ENCODE results near the gene HS2ST1.

The HS2ST1 gene

GRCh38 chr1:87053446-87053845, 139.0 kb downstream of the HS2ST1 start:
- H3K4me1 ChIP-seq (ENCODE audit: insufficient read depth, low read length, poor library complexity, severe bottlenecking), result peaks cover 21% of the 10 kb centered on the region
- H3K4me3 ChIP-seq (ENCODE audit: low read length, poor library complexity, severe bottlenecking), result no peak overlapping the region
- H3K79me2 ChIP-seq (ENCODE audit: insufficient read depth, low read length), result peaks cover 8% of the 10 kb centered on the region; the same call in 1 of the 2 replicates
- no peak for TF ChIP-seq CTCF (conservative IDR thresholded peaks at IDR 0.05; ENCODE audit: low read length)
- no peak for TF ChIP-seq EZH2phosphoT487 (IDR thresholded peaks at IDR 0.05; ENCODE audit: borderline replicate concordance)
- H3K9ac ChIP-seq (ENCODE audit: low read depth, low read length, poor library complexity, severe bottlenecking), result no peak overlapping the region
- H3K36me3 ChIP-seq (ENCODE audit: insufficient read depth, low read length), result no peaks in the 10 kb centered on the region
- no peaks in the 10 kb centered on the region for H3F3A ChIP-seq (ENCODE audit: low read depth)
- no peaks in the 10 kb centered on the region for H3K9me3 ChIP-seq (ENCODE audit: insufficient read depth, low read depth, low read length)
- H3K27me3 ChIP-seq (ENCODE audit: insufficient read depth, low read length, poor library complexity, severe bottlenecking), result no peaks in the 10 kb centered on the region
- no peak overlapping the region for H3K4me2 ChIP-seq (ENCODE audit: low read depth, low read length, poor library complexity, severe bottlenecking)
- H3K9me2 ChIP-seq (replicated peaks; ENCODE audit: low read depth, low read length), result no peaks in the 10 kb centered on the region
- no peaks in the 10 kb centered on the region for H4K20me1 ChIP-seq (ENCODE audit: insufficient read depth, low read length, poor library complexity, severe bottlenecking)
- H2AFZ ChIP-seq (ENCODE audit: low read length), result no peak overlapping the region

- H3K4me3 ChIP-seq (ENCODE audit: low read length, poor library complexity, severe bottlenecking), result no peak overlapping the region
- no peak overlapping the region for H3K9ac ChIP-seq (ENCODE audit: low read depth, low read length, poor library complexity, severe bottlenecking)
- H4K20me1 ChIP-seq (ENCODE audit: insufficient read depth, low read length, poor library complexity, severe bottlenecking), result no peaks in the 10 kb centered on the region
- peaks cover 24% of the 10 kb centered on the region for H3K4me1 ChIP-seq (ENCODE audit: insufficient read depth, low read length, poor library complexity, severe bottlenecking)
- TF ChIP-seq EZH2phosphoT487 (IDR thresholded peaks at IDR 0.05; ENCODE audit: borderline replicate concordance) (no peak), CTCF (conservative IDR thresholded peaks at IDR 0.05; ENCODE audit: low read length) (no peak)
- H3K9me2 ChIP-seq (replicated peaks; ENCODE audit: low read depth, low read length), result no peaks in the 10 kb centered on the region
- H3K9me3 ChIP-seq (ENCODE audit: insufficient read depth, low read depth, low read length), result no peaks in the 10 kb centered on the region
- H3K27me3 ChIP-seq (ENCODE audit: insufficient read depth, low read length, poor library complexity, severe bottlenecking), result no peaks in the 10 kb centered on the region
- H3K79me2 ChIP-seq (ENCODE audit: insufficient read depth, low read length), result peaks cover 6% of the 10 kb centered on the region; the same call in 1 of the 2 replicates
- H3K36me3 ChIP-seq (ENCODE audit: insufficient read depth, low read length), result no peaks in the 10 kb centered on the region
- H2AFZ ChIP-seq (ENCODE audit: low read length), result no peak overlapping the region
- no peak overlapping the region for H3K4me2 ChIP-seq (ENCODE audit: low read depth, low read length, poor library complexity, severe bottlenecking)
- H3F3A ChIP-seq (ENCODE audit: low read depth), result no peaks in the 10 kb centered on the region
Measured at GRCh38 chr1:87056974-87057373, 142.5 kb downstream of the HS2ST1 start.

GRCh38 chr1:87058343-87058649, 143.9 kb downstream of the HS2ST1 start:
- Histone ChIP-seq H3K9me2 (replicated peaks; ENCODE audit: low read depth, low read length) (no peaks in the 10 kb centered on the region), H3F3A (ENCODE audit: low read depth) (no peaks in the 10 kb centered on the region), H3K9ac (ENCODE audit: low read depth, low read length, poor library complexity, severe bottlenecking) (no peak overlapping the region), H3K36me3 (ENCODE audit: insufficient read depth, low read length) (no peaks in the 10 kb centered on the region), H3K4me1 (ENCODE audit: insufficient read depth, low read length, poor library complexity, severe bottlenecking) (peaks cover 24% of the 10 kb centered on the region), H2AFZ (ENCODE audit: low read length) (no peak overlapping the region), H3K4me2 (ENCODE audit: low read depth, low read length, poor library complexity, severe bottlenecking) (no peak overlapping the region), H4K20me1 (ENCODE audit: insufficient read depth, low read length, poor library complexity, severe bottlenecking) (no peaks in the 10 kb centered on the region), H3K9me3 (ENCODE audit: insufficient read depth, low read depth, low read length) (no peaks in the 10 kb centered on the region), H3K4me3 (ENCODE audit: low read length, poor library complexity, severe bottlenecking) (no peak overlapping the region), H3K27me3 (ENCODE audit: insufficient read depth, low read length, poor library complexity, severe bottlenecking) (no peaks in the 10 kb centered on the region), H3K79me2 (ENCODE audit: insufficient read depth, low read length) (no peaks in the 10 kb centered on the region; the same call in 1 of the 2 replicates)
- TF ChIP-seq CTCF (conservative IDR thresholded peaks at IDR 0.05; ENCODE audit: low read length) (no peak), EZH2phosphoT487 (IDR thresholded peaks at IDR 0.05; ENCODE audit: borderline replicate concordance) (no peak)
